Measurements from ENCODE around the gene GAS2L1.

Gene GAS2L1

GRCh38 chr22:29269230-29269604, 37.2 kb upstream of the GAS2L1 start:
- TF ChIP-seq POLR2AphosphoS5 (IDR thresholded peaks at IDR 0.05; ENCODE audit: low read depth, low read length): no peak
- TF ChIP-seq REST (IDR thresholded peaks at IDR 0.05; ENCODE audit: insufficient read depth in 1 of 2, low read depth in 2 of 2, low read length in 2 of 2): no peak
- no peak for TF ChIP-seq FOXP2 (optimal IDR thresholded peaks at IDR 0.05; ENCODE audit: borderline replicate concordance, extremely low read depth, extremely low read length, insufficient read depth)
- TF ChIP-seq TAF1 (IDR thresholded peaks at IDR 0.05; ENCODE audit: borderline replicate concordance, insufficient read depth, low read length): no peak
- no peak for TF ChIP-seq SIN3A (IDR thresholded peaks at IDR 0.05; ENCODE audit: borderline replicate concordance, insufficient read depth, low read length)

- TF ChIP-seq SIN3A (IDR thresholded peaks at IDR 0.05; ENCODE audit: borderline replicate concordance, insufficient read depth, low read length): no peak
- peak; percentile 44; the same call in 1 of the 2 replicates for TF ChIP-seq POLR2AphosphoS5 (IDR thresholded peaks at IDR 0.05; ENCODE audit: low read depth, low read length)
These were observed 36.5 kb upstream of the GAS2L1 start for GRCh38 chr22:29269731-29270474.

- TF ChIP-seq FOXP2 (optimal IDR thresholded peaks at IDR 0.05; ENCODE audit: borderline replicate concordance, extremely low read depth, extremely low read length, insufficient read depth) (no peak), TAF1 (IDR thresholded peaks at IDR 0.05; ENCODE audit: borderline replicate concordance, insufficient read depth, low read length) (no peak), SIN3A (IDR thresholded peaks at IDR 0.05; ENCODE audit: borderline replicate concordance, insufficient read depth, low read length) (no peak), REST (IDR thresholded peaks at IDR 0.05; ENCODE audit: insufficient read depth in 1 of 2, low read depth in 2 of 2, low read length in 2 of 2) (no peak), POLR2AphosphoS5 (IDR thresholded peaks at IDR 0.05; ENCODE audit: low read depth, low read length) (no peak)
These were observed 35.8 kb upstream of the GAS2L1 start for GRCh38 chr22:29270475-29271271.

- TF ChIP-seq POLR2AphosphoS5 (IDR thresholded peaks at IDR 0.05; ENCODE audit: low read depth, low read length): no peak
- no peak for TF ChIP-seq TAF1 (IDR thresholded peaks at IDR 0.05; ENCODE audit: borderline replicate concordance, insufficient read depth, low read length)
- no peak for TF ChIP-seq SIN3A (IDR thresholded peaks at IDR 0.05; ENCODE audit: borderline replicate concordance, insufficient read depth, low read length)
- TF ChIP-seq FOXP2 (optimal IDR thresholded peaks at IDR 0.05; ENCODE audit: borderline replicate concordance, extremely low read depth, extremely low read length, insufficient read depth): no peak
- no peak for TF ChIP-seq REST (IDR thresholded peaks at IDR 0.05; ENCODE audit: insufficient read depth in 1 of 2, low read depth in 2 of 2, low read length in 2 of 2)
These were observed 33.8 kb upstream of the GAS2L1 start for GRCh38 chr22:29272624-29273023.

GRCh38 chr22:29275167-29275566, 31.3 kb upstream of the GAS2L1 start:
- TF ChIP-seq REST (IDR thresholded peaks at IDR 0.05; ENCODE audit: insufficient read depth in 1 of 2, low read depth in 2 of 2, low read length in 2 of 2): no peak
- TF ChIP-seq SIN3A (IDR thresholded peaks at IDR 0.05; ENCODE audit: borderline replicate concordance, insufficient read depth, low read length): no peak
- TF ChIP-seq TAF1 (IDR thresholded peaks at IDR 0.05; ENCODE audit: borderline replicate concordance, insufficient read depth, low read length): no peak
- TF ChIP-seq FOXP2 (optimal IDR thresholded peaks at IDR 0.05; ENCODE audit: borderline replicate concordance, extremely low read depth, extremely low read length, insufficient read depth): no peak
- TF ChIP-seq POLR2AphosphoS5 (IDR thresholded peaks at IDR 0.05; ENCODE audit: low read depth, low read length): no peak
